AG09319 (cell line): ENCODE results near the gene HPS1.

ENCODE experiments used
- DNase-seq: peaks from one replicate; pipeline ENCODE4 v3.0.0-alpha.2; 2010; ENCODE audit warnings: low read depth; ENCODE audit errors: extremely low read depth
- CTCF ChIP-seq: IDR thresholded peaks from 2 replicates; pipeline ENCODE4 v1.5.1; 2011; ENCODE audit warnings: low read depth, mild to moderate bottlenecking, inconsistent platforms, low read length, moderate library complexity

HPS1 gene

GRCh38 chr10:98472196-98472595 is 25.5 kb upstream of the HPS1 start:
- no peak for TF ChIP-seq CTCF
- no peak for DNase-seq

- no peak for TF ChIP-seq CTCF
- no peak for DNase-seq
These were observed 24.1 kb upstream of the HPS1 start for GRCh38 chr10:98470850-98471249.

GRCh38 chr10:98469001-98469931 is 22.5 kb upstream of the HPS1 start:
- no peak for DNase-seq
- no peak for TF ChIP-seq CTCF

GRCh38 chr10:98467506-98468318 is 21.0 kb upstream of the HPS1 start:
- peak; percentile 65 for DNase-seq
- peak; percentile 88 for TF ChIP-seq CTCF

GRCh38 chr10:98466861-98467505 is 20.2 kb upstream of the HPS1 start:
- TF ChIP-seq CTCF = no peak
- no peak for DNase-seq

- DNase-seq = no peak
- TF ChIP-seq CTCF = no peak
These were observed 19.1 kb upstream of the HPS1 start for GRCh38 chr10:98465866-98466265.
